Naive thymus-derived CD4-positive, alpha-beta T cell (primary cell): ENCODE results near the gene NOS3. TPM values are rescaled to one million over a fixed set of nuclear protein-coding genes. Genes with fewer than 3 reads are reported as not detected.

ENCODE experiments used
- ATAC-seq: fragments of 150-1000 bp; cut with Tn5 transposase; 2 replicates; pipeline ENCODE4 v1.10.0; 2021; ENCODE audit warnings: mild to moderate bottlenecking, moderate library complexity
- CTCF ChIA-PET: fragments of 350-600 bp; sonication (Branson Sonifier 250); formaldehyde crosslinking; loops from one replicate; lab custom pipeline; 2021; ENCODE audit warnings: antibody characterized with exemption; lab: Charles Lee
- POLR2A ChIA-PET: fragments of 350-600 bp; sonication (Branson Sonifier 250); formaldehyde crosslinking; loops from one replicate; lab custom pipeline; 2021; ENCODE audit warnings: antibody characterized with exemption, inconsistent platforms; lab: Charles Lee
- DNase-seq, 9 donors: peaks; one replicate each; pipeline versions ENCODE4 v3.0.0 to v3.0.0-alpha.2; 2020 to 2022; ENCODE audit warnings: mixed read lengths in 1 of 9
- H3K27ac ChIP-seq: one replicate; pipeline ENCODE4 v1.7.0; 2013; ENCODE audit warnings: mild to moderate bottlenecking, low read depth, low read length, moderate library complexity
- H3K27me3 ChIP-seq, 2 donors: one replicate each; pipeline ENCODE4 v1.7.0; 2013; ENCODE audit warnings: low read length in 2 of 2, mild to moderate bottlenecking in 2 of 2, moderate library complexity in 2 of 2; ENCODE audit not compliant: control insufficient read depth in 2 of 2, insufficient read depth in 2 of 2
- H3K36me3 ChIP-seq, 3 experiments: 1 replicate in 2 of 3; 2 replicates in 1 of 3; pipeline ENCODE4 v1.7.0; 2013; ENCODE audit warnings: low read length in 3 of 3, mild to moderate bottlenecking in 3 of 3, moderate library complexity in 1 of 3; ENCODE audit not compliant: insufficient read depth in 3 of 3, control insufficient read depth in 2 of 3
- H3K4me1 ChIP-seq, 2 donors: one replicate each; pipeline ENCODE4 v1.7.0; 2013; ENCODE audit warnings: low read length in 2 of 2, mild to moderate bottlenecking in 2 of 2, moderate library complexity in 1 of 2; ENCODE audit not compliant: control insufficient read depth in 2 of 2, insufficient read depth in 2 of 2
- H3K4me3 ChIP-seq: 2 replicates; pipeline ENCODE4 v1.7.0; 2013; ENCODE audit warnings: mild to moderate bottlenecking, low read length
- H3K9me3 ChIP-seq, 3 experiments: 1 replicate in 2 of 3; 2 replicates in 1 of 3; pipeline ENCODE4 v1.7.0; 2013; ENCODE audit warnings: low read length in 3 of 3; ENCODE audit not compliant: control insufficient read depth in 2 of 3
- H3K27ac Mint-ChIP-seq, 9 donors: one replicate each; pipeline ENCODE4 v1.8.0; 2020 to 2022; ENCODE audit warnings: mixed read lengths in 9 of 9, mild to moderate bottlenecking in 8 of 9, moderate library complexity in 5 of 9, inconsistent platforms in 2 of 9
- H3K27me3 Mint-ChIP-seq, 5 donors: one replicate each; pipeline ENCODE4 v1.8.0; 2021 to 2022; ENCODE audit warnings: mixed read lengths in 5 of 5, mild to moderate bottlenecking in 1 of 5
- H3K36me3 Mint-ChIP-seq, 5 donors: one replicate each; pipeline ENCODE4 v1.8.0; 2020 to 2022; ENCODE audit warnings: mixed read lengths in 5 of 5, mild to moderate bottlenecking in 3 of 5, inconsistent platforms in 1 of 5
- H3K4me1 Mint-ChIP-seq, 7 donors: one replicate each; pipeline ENCODE4 v1.8.0; 2020 to 2022; ENCODE audit warnings: mixed read lengths in 7 of 7, mild to moderate bottlenecking in 3 of 7, inconsistent platforms in 1 of 7
- H3K4me3 Mint-ChIP-seq, 10 donors: one replicate each; pipeline ENCODE4 v1.8.0; 2020 to 2022; ENCODE audit warnings: mild to moderate bottlenecking in 10 of 10, mixed read lengths in 10 of 10, moderate library complexity in 6 of 10, inconsistent platforms in 2 of 10
- H3K9me3 Mint-ChIP-seq, 11 donors: one replicate each; pipeline ENCODE4 v1.8.0; 2020 to 2022; ENCODE audit warnings: mixed read lengths in 11 of 11, mild to moderate bottlenecking in 4 of 11, inconsistent platforms in 1 of 11, moderate library complexity in 1 of 11
- intact Hi-C, 2 donors: fragments of 100-400 bp; cut with micrococcal nuclease; formaldehyde crosslinking; loops; one replicate each; pipeline ENCODE4 v1.15.1; 2023
- polyA plus RNA-seq, 2 donors: library from polyadenylated mRNA; unstranded; fragments of 300-500 nt; fragmentation: Illumina TruSeq; gene quantifications; one replicate each; pipeline ENCODE4 v1.2.3, GENCODE V29; 2021
- total RNA-seq, 6 experiments: library from RNA in 5 of 6; stranded (reverse) in 5 of 6; gene quantifications; 1 replicate in 5 of 6; 2 replicates in 1 of 6; pipeline ENCODE4 v1.2.3 and lab custom pipeline; 2021 to 2026

The NOS3 gene
- total and polyA plus RNA-seq, 7 experiments from 2014 or later = 2.8 to 19.1 (median 7.9) TPM

DNA sequence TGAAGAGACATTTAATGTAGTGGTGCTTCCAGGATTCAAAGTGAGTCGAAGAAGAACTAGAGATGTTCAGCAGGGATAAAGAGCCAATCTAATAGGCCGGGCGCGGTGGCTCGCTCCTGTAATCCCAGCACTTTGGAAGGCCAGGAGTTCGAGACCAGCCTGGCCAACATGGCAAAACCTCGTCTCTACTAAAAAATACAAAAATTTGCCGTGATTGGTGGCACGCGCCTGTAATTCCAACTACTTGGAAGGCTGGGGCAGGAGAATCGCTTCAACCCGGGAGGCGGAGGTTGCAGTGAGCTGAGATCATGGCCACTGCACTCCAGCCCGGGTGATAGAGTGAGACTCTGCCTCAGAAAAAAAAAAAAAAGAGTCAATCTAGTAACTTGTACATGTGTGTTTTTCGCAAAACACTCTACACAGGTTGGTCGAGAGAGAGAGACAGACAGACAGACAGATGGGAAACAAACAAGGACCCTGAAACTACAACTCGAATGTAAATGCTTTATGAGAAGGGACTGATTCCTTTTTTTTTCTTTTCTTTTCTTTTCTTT is 38.2 kb downstream of the NOS3 start:
- H3K4me3 Mint-ChIP-seq = peak overlapping the region; percentile 83 to 98 (median 92)
- peaks cover 20 to 40% (median 29%) of the 10 kb centered on the region in 7 donors for H3K4me1 Mint-ChIP-seq
- H3K9me3 Mint-ChIP-seq = no peaks in the 10 kb centered on the region
- Histone ChIP-seq H3K4me1 (peaks cover 6% of the 10 kb centered on the region in 2 donors), H3K27me3 (no peaks in the 10 kb centered on the region), H3K4me3 (peak overlapping the region; percentile 78), H3K36me3 (peaks cover 0 to 26% (median 0%) of the 10 kb centered on the region in 3 experiments), H3K9me3 (no peaks in the 10 kb centered on the region), H3K27ac (peak overlapping the region; percentile 94)
- no peak for DNase-seq
- ATAC-seq = no peak
- peaks cover 0 to 11% (median 0%) of the 10 kb centered on the region in 5 donors for H3K36me3 Mint-ChIP-seq
- CTCF ChIA-PET = interaction anchor here (0.6 to 2.1 kb wide), 9 partner anchors 10 to 80 kb away, joined by 3 to 12 read pairs (median 4); no protein-coding TSS in a partner anchor
- intact Hi-C loops = loop anchor here (1.0 to 10.0 kb wide), 14 partner anchors 11 to 1902 kb away; partner anchors contain the start of genes ABCF2 (in 2 of the 2), FASTK (in 2 of the 2), NUB1 (in 2 of the 2) and ACTR3C (in 1 of the 2)
- peaks cover 0 to 6% (median 0%) of the 10 kb centered on the region in 5 donors for H3K27me3 Mint-ChIP-seq
- H3K27ac Mint-ChIP-seq = peak overlapping the region; percentile 95 to 100 (median 99)
- POLR2A ChIA-PET = interaction anchor here (0.6 to 1.8 kb wide), 15 partner anchors 11 to 79 kb away, joined by 3 to 28 read pairs (median 7); partner anchors contain the start of genes CDK5, FASTK, SLC4A2 and TMUB1

DNA sequence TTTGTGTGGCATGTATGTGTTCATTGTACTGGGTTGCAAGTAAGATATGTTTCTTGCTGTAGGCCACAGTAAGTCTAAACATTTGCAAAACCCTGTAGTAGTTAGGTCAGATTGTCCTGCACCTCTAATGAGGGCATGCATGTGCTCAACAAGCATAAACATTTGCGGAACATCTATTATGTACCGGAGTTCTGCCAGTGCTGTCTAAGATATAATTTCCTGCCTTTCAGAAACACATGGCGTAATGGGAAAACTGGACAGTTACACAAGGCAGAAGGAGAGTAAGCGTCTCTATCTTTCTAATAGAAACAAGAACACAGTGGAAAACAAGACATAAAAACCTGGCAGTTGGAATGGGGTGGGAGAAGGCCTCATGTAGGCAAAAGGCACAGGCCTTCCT is 40.2 kb downstream of the NOS3 start:
- Histone ChIP-seq H3K4me3 (no peak overlapping the region), H3K4me1 (peaks cover 6% of the 10 kb centered on the region in 2 donors), H3K27ac (no peak overlapping the region), H3K9me3 (no peaks in the 10 kb centered on the region), H3K36me3 (peaks cover 0 to 46% (median 12%) of the 10 kb centered on the region in 3 experiments), H3K27me3 (no peaks in the 10 kb centered on the region)
- ChIA-PET POLR2A (interaction anchor here (1.2 kb wide), 1 partner anchor 52 kb away, joined by 3 read pairs; the partner anchor contains the start of gene TMUB1), CTCF (interaction anchor here (0.6 kb wide), 2 partner anchors 17 to 624 kb away, joined by 3 read pairs; no protein-coding TSS in a partner anchor)
- H3K4me3 Mint-ChIP-seq = peak overlapping the region in 1 of 10 donors; percentile 19
- ATAC-seq (no peak), DNase-seq (no peak)
- no peaks in the 10 kb centered on the region for H3K9me3 Mint-ChIP-seq
- H3K27ac Mint-ChIP-seq = peak overlapping the region in 2 of 9 donors; percentile 23 to 58
- intact Hi-C loops = no loop called here
- H3K4me1 Mint-ChIP-seq = peaks cover 20 to 40% (median 29%) of the 10 kb centered on the region in 7 donors
- H3K36me3 Mint-ChIP-seq = peaks cover 0 to 11% (median 0%) of the 10 kb centered on the region in 5 donors
- H3K27me3 Mint-ChIP-seq = peaks cover 0 to 4% (median 0%) of the 10 kb centered on the region in 5 donors

DNA sequence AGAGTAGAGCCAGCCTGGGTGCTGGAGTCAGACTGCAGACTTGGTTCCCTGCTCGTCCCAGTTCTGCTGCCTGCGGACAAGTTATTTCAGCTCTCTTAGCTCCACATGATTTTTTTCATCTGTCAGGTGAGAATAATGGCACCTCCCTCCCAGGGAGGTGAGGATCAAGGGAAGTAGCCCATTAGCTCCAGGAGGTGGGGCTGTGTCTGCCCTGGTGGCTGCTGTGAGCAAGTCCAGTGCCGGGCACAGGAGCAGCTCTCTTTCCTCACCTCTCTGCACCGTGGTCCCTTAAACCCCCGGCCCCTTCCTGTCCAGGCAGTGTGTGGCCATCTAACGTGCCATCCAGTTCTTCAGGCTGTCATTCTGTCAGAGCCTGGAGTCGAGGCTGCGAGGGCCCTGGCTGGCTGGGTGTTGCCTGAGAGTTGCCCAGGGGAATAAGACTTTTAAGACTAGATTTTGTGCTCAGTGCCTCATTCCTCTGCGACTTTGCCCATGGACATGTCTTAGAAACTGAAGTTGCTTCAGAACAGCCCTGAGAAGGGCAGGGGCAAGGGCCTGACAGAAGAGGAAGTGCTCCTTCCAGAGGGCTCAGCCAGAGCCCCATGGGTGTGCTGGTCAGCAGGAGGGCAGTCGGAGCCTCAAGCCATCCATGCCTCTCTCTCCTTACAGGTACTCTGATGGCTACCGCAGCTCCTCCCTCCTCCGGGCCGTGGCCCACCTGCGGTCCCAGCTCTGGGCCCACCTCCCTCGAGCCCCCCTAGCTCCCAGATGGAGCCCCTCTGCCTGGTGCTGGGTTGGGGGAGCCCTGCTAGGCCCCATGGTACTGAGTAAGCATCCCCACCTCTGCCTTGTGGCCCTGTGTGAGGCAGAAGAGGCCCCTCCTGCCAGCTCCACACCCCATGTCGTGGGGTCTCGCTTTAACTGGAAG is 42.4 kb downstream of the NOS3 start:
- intact Hi-C loops = no loop called here
- Mint-ChIP-seq H3K4me1 (peaks cover 13 to 28% (median 19%) of the 10 kb centered on the region in 7 donors), H3K4me3 (no peak overlapping the region), H3K36me3 (peaks cover 0 to 17% (median 0%) of the 10 kb centered on the region in 5 donors), H3K27me3 (peaks cover 0 to under 1% (median 0%) of the 10 kb centered on the region in 5 donors), H3K9me3 (no peaks in the 10 kb centered on the region), H3K27ac (peak overlapping the region in 1 of 9 donors; percentile 23)
- POLR2A ChIA-PET = interaction anchor here (0.9 kb wide), 1 partner anchor 23 kb away, joined by 3 read pairs; no protein-coding TSS in a partner anchor
- no peak overlapping the region for H3K4me3 ChIP-seq
- no peak for DNase-seq
- H3K9me3 ChIP-seq = no peaks in the 10 kb centered on the region
- peaks cover 0 to 67% (median 12%) of the 10 kb centered on the region in 3 experiments for H3K36me3 ChIP-seq
- H3K27ac ChIP-seq = no peak overlapping the region
- ATAC-seq = no peak
- H3K27me3 ChIP-seq = no peaks in the 10 kb centered on the region
- peaks cover 6% of the 10 kb centered on the region in 2 donors for H3K4me1 ChIP-seq
- CTCF ChIA-PET = interaction anchor here (0.7 to 1.3 kb wide), 3 partner anchors 19 to 88 kb away, joined by 3 to 5 read pairs (median 3); no protein-coding TSS in a partner anchor

DNA sequence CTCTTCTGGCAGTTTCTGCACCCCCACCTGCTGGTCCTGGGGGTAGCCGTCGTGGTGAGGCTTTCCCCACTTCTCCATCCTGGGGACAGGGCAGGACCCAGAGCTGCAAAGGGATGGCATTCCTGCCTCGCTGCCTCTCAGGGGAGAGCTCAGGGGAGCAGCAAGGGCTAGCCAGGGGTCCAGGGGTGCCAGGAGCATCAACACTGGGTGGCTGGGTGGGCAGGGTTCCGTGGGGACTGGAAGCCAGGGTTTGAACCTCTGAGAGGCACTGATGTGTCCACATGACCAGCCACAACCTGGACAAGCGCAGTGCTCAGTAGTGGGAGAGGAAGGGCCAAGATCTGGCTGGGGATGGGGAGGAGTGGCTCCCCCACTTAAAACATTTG is 43.0 kb downstream of the NOS3 start:
- CTCF ChIA-PET = interaction anchor here (0.8 to 1.3 kb wide), 2 partner anchors 19 to 77 kb away, joined by 3 to 5 read pairs; no protein-coding TSS in a partner anchor
- no peaks in the 10 kb centered on the region for H3K9me3 ChIP-seq
- H3K27me3 ChIP-seq = no peaks in the 10 kb centered on the region
- ATAC-seq (no peak), DNase-seq (no peak)
- H3K4me3 Mint-ChIP-seq = no peak overlapping the region
- H3K9me3 Mint-ChIP-seq = no peaks in the 10 kb centered on the region
- peaks cover 3% of the 10 kb centered on the region in 2 donors for H3K4me1 ChIP-seq
- intact Hi-C loops = no loop called here
- H3K36me3 ChIP-seq = peaks cover 0 to 69% (median 12%) of the 10 kb centered on the region in 3 experiments
- peaks cover 9 to 21% (median 17%) of the 10 kb centered on the region in 7 donors for H3K4me1 Mint-ChIP-seq
- POLR2A ChIA-PET = no interaction called here
- no peak overlapping the region for H3K4me3 ChIP-seq
- H3K27ac ChIP-seq = no peak overlapping the region
- H3K36me3 Mint-ChIP-seq = peaks cover 0 to 17% (median 0%) of the 10 kb centered on the region in 5 donors
- no peaks in the 10 kb centered on the region for H3K27me3 Mint-ChIP-seq
- H3K27ac Mint-ChIP-seq = peak overlapping the region in 1 of 9 donors; percentile 23

DNA sequence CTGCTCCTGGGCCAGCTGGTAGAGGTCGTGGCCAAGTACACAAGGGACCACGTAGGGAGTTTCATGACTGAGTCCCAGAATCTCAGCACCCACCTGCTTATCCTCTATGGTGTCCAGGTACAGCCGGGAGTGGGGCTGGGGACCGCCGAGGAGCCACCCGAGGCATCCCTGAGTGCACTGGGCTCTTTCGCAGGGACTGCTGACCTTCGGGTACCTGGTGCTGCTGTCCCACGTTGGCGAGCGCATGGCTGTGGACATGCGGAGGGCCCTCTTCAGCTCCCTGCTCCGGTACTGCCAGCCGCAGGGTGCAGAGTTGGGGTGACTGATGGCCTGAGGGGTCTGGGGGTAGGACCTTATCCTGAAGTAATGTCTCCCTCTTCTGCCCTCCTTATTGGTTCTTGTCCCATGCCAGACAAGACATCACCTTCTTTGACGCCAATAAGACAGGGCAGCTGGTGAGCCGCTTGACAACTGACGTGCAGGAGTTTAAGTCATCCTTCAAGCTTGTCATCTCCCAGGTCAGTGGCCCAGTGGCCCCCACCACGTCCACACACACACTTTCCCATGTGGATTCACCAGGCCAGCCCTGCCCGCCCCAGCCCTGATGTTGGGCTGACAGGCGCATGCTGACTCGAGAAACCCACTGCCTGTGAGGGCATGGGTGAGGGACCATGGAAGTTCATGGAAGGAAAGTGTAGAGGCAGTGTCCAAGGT is 43.7 kb downstream of the NOS3 start:
- H3K27ac Mint-ChIP-seq = no peak overlapping the region
- H3K36me3 Mint-ChIP-seq = peaks cover 0 to 17% (median 0%) of the 10 kb centered on the region in 5 donors
- H3K9me3 Mint-ChIP-seq = no peaks in the 10 kb centered on the region
- Histone ChIP-seq H3K27ac (no peak overlapping the region), H3K9me3 (no peaks in the 10 kb centered on the region), H3K4me1 (no peaks in the 10 kb centered on the region), H3K36me3 (peaks cover 0 to 69% (median 12%) of the 10 kb centered on the region in 3 experiments), H3K4me3 (no peak overlapping the region), H3K27me3 (no peaks in the 10 kb centered on the region)
- H3K4me3 Mint-ChIP-seq = no peak overlapping the region
- no peak for ATAC-seq
- POLR2A ChIA-PET = no interaction called here
- CTCF ChIA-PET = interaction anchor here (0.8 kb wide), 1 partner anchor 20 kb away, joined by 3 read pairs; no protein-coding TSS in a partner anchor
- no peak for DNase-seq
- intact Hi-C loops = no loop called here
- H3K4me1 Mint-ChIP-seq = peaks cover 5 to 19% (median 14%) of the 10 kb centered on the region in 7 donors
- no peaks in the 10 kb centered on the region for H3K27me3 Mint-ChIP-seq
